GM21390 (cell line): Measurements from ENCODE around the gene HSPA14.
A peak's percentile ranks its signal among the peaks of the same experiment; 100 is the strongest.
"Not testable (repeated sequence)": the region's sequence is repeated elsewhere in the genome, so short reads cannot be mapped to it uniquely, and the experiment has no call there.

Source experiments
- ATAC-seq: cut with Tn5 transposase; IDR thresholded peaks from one replicate; pipeline ENCODE4 v1.9.1; 2021; ENCODE audit not compliant: unreplicated experiment

HSPA14 gene

DNA sequence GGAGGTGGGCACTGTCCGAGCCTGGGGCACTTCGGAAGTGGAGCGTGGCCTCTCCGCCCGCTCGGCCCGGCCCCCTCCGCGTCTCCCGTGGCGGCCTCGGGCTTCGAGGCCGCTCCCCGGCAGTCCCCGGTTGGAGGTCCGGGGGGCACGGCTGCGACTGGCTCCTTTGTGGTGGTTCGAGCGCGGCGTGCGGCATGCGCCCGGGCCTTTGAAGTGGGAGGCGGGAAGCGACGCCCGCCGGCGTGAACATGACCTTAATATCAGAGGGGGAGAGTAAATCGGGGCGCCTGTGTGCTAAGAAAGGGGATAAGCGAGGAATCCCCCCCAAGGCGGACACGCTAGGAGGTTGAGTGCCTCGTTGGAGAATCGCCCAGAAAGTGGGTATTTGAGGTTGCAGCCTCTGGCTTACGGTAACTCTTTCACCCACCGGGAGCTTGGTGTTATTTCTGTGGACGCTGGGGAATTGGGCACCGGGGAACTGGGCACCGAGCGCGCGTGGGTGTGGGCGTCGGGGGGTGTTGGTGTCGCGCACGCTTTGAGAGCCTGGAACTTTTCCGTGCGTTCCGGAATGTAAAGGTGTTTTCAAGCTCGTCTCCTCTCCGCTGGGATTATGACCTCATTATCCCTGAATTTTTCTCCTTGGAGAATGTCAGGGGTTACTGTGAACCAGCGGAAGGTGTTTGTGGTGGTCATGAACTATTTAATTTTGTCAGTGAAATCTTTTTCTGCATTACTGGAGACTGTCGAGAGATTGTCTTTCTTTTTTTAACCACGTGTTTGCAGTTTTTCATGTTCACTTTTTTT lies 41.2 kb downstream of the HSPA14 start:
- ATAC-seq: peak; percentile 15

DNA sequence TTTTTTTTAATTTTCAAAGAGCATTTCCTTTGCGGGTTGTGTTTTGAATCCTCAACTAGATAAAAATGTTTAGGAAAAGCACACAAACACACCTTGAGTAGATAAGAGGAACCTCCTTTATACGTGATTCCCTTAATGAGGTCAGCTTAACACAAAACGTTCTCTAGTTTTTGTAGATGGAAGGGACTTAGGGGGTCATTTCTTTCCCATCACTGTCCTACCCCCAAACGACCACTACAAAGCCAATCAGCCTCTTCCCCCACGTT lies 41.8 kb downstream of the HSPA14 start:
- ATAC-seq: no peak

- ATAC-seq: no peak
Measured at GRCh38 chr10:14880229-14880628, 42.1 kb downstream of the HSPA14 start.

GRCh38 chr10:14884082-14884481 lies 46.0 kb downstream of the HSPA14 start:
- no peak for ATAC-seq

DNA sequence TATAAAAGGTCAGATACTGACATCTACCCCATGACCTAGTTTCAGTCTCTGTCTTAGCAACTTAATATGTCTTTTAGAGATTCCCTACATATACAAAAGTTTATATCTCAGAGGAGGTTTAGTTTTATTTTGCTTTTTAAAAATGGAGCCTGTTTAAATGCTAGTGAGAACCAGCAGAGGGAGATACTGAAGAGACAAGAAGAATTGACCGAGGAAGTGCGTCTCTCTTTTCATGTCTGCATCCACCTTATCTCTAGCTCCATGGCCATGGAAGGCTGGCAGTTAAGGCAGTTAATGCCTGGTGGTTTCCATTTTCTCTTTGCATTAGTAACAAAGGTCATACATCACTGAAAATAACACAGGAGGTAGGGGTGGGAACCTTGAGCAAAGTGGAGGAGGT lies 51.2 kb downstream of the HSPA14 start:
- ATAC-seq: no peak

- no peak for ATAC-seq
Measured at GRCh38 chr10:14891151-14891550, 53.0 kb downstream of the HSPA14 start.

DNA sequence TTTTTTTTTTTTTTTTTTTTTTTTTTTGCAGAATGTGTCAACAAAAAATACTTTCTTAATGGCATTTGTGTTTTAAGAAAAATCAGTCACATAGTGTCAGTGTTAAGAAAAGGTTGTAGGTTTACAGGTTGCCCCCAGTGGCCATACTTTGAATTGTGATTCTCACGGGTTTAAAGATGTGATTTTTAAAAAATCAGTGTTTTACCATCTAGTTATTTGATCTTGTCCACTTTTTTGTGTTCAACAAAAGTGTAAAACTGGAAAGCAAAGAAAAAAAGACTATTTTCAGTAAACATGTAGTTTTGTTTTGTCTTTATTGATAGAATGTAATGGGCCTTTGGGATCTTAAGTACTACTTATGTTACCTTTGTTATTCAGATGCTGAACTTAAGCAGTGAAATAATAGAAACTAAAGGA lies 66.2 kb downstream of the HSPA14 start:
- peak; percentile 51 for ATAC-seq

DNA sequence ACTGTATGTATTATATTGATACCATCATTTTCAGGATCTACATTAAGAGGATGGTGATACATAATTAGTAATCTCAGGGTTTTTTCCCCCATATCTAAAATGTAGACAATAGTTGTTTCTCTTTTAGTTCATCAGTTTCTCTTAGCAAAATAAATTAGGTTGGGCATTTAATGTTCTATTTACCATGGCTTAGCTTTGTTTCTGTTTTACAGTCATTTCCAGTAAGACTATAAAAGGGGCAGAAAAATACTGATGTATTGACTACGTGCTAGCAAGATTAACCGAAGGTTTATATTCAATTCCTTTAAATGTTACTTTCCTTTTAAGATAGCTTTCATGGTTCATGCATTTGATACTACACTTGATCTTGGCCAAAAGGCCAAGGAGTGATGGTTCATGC lies 66.8 kb downstream of the HSPA14 start:
- ATAC-seq: no peak

DNA sequence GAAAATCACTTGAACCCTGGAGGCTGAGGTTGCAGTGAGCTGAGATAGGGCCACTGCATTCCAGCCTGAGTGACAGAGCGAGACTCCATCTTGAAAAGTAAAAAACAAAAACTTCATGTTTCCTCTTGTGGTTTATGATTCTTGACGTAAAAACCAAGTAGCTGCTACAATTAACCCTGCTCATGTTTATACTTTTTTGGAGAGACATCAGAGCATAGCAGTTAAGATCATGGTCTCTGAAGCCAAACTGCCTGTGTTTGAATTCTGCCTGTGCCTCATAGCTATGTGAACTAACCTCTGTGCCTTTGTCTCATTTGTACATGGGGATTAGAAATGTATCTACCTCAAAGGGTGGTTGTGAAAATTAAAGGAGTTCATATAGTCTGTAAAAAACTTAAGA lies 67.8 kb downstream of the HSPA14 start:
- no peak for ATAC-seq

DNA sequence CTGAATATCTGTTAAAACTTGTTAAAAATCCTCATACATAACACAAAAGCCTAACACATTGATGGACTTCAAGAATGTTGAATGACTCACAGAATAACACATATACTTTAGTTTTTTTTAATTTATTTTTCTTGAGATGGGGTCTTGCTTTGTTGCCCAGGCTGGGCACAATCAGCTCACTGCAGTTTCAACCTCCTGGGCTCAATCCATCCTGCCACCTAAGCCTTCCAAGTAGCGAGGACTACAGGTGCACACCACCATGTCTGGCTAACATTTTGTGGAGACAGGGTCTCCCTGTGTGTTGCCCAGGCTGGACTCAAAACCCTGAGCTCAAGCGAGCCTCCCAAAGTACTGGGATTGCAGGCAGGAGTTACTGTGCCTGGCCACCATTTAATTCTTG lies 68.7 kb downstream of the HSPA14 start:
- ATAC-seq: no peak

DNA sequence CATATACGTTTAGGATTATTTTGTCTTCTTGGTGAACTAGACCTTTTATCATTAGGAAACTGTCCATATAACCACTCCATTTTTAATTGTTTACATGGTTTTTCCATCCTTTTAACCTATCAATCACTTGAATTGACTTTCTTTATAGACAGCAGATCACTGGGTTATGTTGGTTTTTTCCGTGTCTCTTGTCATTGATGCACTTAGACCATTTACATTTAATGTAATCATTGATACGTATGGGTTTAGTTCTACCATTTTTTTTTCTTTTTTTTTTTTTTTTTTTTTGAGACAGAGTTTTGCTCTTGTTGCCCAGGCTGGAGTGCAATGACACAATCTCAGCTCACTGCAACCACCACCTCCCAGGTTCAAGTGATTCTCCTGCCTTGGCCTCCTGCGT lies 69.5 kb downstream of the HSPA14 start:
- not testable (repeated sequence) for ATAC-seq

DNA sequence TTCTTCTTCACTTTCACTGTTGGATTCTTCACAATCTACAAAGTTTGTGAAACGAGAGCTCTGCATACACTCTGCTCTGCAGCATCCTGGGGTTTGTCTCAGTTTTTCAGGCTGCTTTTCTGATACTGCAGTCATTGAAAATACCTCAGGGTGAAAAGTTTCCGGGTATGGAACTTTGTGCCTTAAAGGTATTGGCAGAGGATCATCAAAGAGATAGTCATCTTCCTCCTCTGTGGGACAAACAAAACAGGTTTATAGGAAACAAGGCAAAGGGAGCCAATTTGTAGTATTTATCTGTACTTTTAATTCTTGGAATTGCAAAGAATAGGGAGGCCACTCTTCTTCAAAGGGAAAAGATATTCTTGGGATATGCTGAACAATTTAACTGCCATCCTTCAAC lies 71.0 kb downstream of the HSPA14 start:
- ATAC-seq: no peak

GRCh38 chr10:14910953-14911352 lies 72.8 kb downstream of the HSPA14 start:
- no peak for ATAC-seq

DNA sequence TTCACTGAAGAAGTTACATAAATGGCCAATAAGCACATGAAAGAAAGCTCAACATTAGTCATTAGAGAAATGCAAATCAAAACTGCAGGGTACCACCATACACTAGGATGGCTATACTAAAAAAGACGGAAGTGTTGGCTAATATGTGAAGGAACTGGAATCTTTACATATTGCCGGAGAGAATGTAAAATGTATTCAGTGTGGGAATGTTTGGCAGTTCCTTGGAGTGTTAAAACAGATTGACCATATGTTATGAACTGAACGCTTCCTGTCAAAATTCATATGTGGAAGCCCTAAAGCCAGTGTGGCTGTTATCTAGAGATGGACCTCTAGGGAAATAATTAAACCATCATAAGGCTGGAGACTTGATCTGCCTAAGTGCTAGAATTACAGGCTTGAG lies 73.7 kb downstream of the HSPA14 start:
- no peak for ATAC-seq

GRCh38 chr10:14916600-14916999 lies 78.5 kb downstream of the HSPA14 start:
- no peak for ATAC-seq

- ATAC-seq: no peak
Measured at GRCh38 chr10:14917827-14918226, 79.7 kb downstream of the HSPA14 start.

DNA sequence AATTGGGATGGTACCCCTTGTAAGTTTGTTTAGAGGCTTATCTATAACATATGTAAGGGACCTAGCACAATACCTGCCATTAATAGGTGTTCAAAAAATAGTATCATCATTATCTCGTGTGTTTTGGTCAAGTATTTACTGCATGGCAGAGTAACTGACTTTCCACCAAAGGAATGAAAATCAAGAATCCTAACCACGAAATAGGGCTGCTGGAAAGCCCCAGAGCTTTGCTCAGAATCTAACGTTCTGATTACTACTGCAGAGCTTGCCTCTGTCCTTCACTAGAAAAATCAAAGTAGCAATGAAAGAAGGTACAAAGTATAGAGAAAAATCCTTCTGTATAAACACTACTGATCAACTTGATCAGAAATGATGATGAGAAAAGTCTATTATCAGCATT lies 80.9 kb downstream of the HSPA14 start:
- ATAC-seq: no peak
